HCT116 (cell line): ENCODE measurements around the gene FOXP1. TPM values are rescaled to one million over a fixed set of nuclear protein-coding genes. Genes with fewer than 3 reads are reported as not detected.

Experiments used
- ATAC-seq: fragments of 200-7000 bp; cut with Tn5 transposase; 2 replicates; pipeline ENCODE4 v1.9.1; 2020; ENCODE audit warnings: mild to moderate bottlenecking, moderate library complexity
- BruUV-seq: library from RNA; stranded (reverse); fragments of 400-500 nt; replicated peaks from 2 replicates; lab custom pipeline; 2021; lab: Mats Ljungman, UMichigan
- CTCF ChIA-PET: fragments of 300-600 bp; sonication (Branson Sonifier 250); formaldehyde crosslinking; loops from one replicate; lab custom pipeline; 2021; ENCODE audit warnings: antibody characterized with exemption; lab: Charles Lee
- POLR2A ChIA-PET: fragments of 300-600, 350-600 bp; sonication (Branson Sonifier 250); formaldehyde crosslinking; loops from one replicate; lab custom pipeline; 2021; ENCODE audit warnings: antibody characterized with exemption; lab: Charles Lee
- RAD21 ChIA-PET, 2 experiments: fragments of 300-600 bp; sonication (Branson Sonifier 250); formaldehyde crosslinking; loops; one replicate each; lab custom pipeline; 2023; ENCODE audit warnings: low total read pairs in 2 of 2; ENCODE audit not compliant: uncharacterized antibody in 2 of 2, unreplicated experiment in 2 of 2, low non-redundant PET in 1 of 2; lab: Charles Lee
- DNase-seq: peaks from one replicate; pipeline ENCODE4 v3.0.0-alpha.2; 2010; ENCODE audit warnings: low read depth, low spot score
- H2AFZ ChIP-seq: fragments of 200-600 bp; shearing (Covaris generic), sonication (generic); 2 replicates; pipeline ENCODE4 v1.6.1; 2017; ENCODE audit warnings: low read depth, mixed run types, mixed read lengths, antibody characterized with exemption, low read length; ENCODE audit not compliant: poor library complexity, severe bottlenecking
- H3K27ac ChIP-seq: 2 replicates; pipeline ENCODE4 v1.5.1; 2012; ENCODE audit warnings: low read depth, low read length
- H3K27me3 ChIP-seq: fragments of 200-600 bp; sonication (generic); 2 replicates; pipeline ENCODE4 v1.6.1; 2016; ENCODE audit warnings: mixed run types, low read length, mixed read lengths; ENCODE audit not compliant: insufficient read depth
- H3K36me3 ChIP-seq, 2 experiments: fragments of 200-500 bp in 1 of 2; fragments of 200-600 bp in 1 of 2; sonication (Bioruptor generic) in 1 of 2; sonication (generic) in 1 of 2; 2 replicates each; pipeline versions ENCODE4 v1.5.1 to v1.6.1; 2014 to 2016; ENCODE audit warnings: low read length in 2 of 2, inconsistent platforms in 1 of 2, mixed read lengths in 1 of 2, mixed run types in 1 of 2; ENCODE audit not compliant: insufficient read depth in 2 of 2, control insufficient read depth in 1 of 2
- H3K4me1 ChIP-seq, 2 experiments: fragments of 200-600 bp in 1 of 2; sonication (generic) in 1 of 2; 2 replicates each; pipeline versions ENCODE4 v1.5.1 to v1.6.1; 2012 to 2017; ENCODE audit warnings: low read length in 2 of 2, inconsistent platforms in 1 of 2, mild to moderate bottlenecking in 1 of 2, mixed read lengths in 1 of 2, mixed run types in 1 of 2, moderate library complexity in 1 of 2; ENCODE audit not compliant: insufficient read depth in 2 of 2, control insufficient read depth in 1 of 2
- H3K4me2 ChIP-seq: fragments of 200-600 bp; sonication (generic); 2 replicates; pipeline ENCODE4 v1.6.1; 2017; ENCODE audit warnings: mixed run types, low read length, mixed read lengths
- H3K4me3 ChIP-seq, 2 experiments: fragments of 200-600 bp in 1 of 2; sonication (generic) in 1 of 2; replicated peaks in 1 of 2; 2 replicates each; pipeline ENCODE4 v1.5.1; 2011 to 2016; ENCODE audit warnings: low read length in 2 of 2, control low read depth in 1 of 2, low read depth in 1 of 2, mild to moderate bottlenecking in 1 of 2, mixed read lengths in 1 of 2, mixed run types in 1 of 2
- H3K79me2 ChIP-seq: fragments of 200-600 bp; sonication (generic); 2 replicates; pipeline ENCODE4 v1.6.1; 2017; ENCODE audit warnings: mild to moderate bottlenecking, mixed run types, low read length, moderate library complexity, mixed read lengths; ENCODE audit not compliant: insufficient read depth
- H3K9ac ChIP-seq: fragments of 200-600 bp; sonication (generic); 2 replicates; pipeline ENCODE4 v1.6.1; 2016; ENCODE audit warnings: low read length, mixed read lengths
- H3K9me2 ChIP-seq: fragments of 200-600 bp; sonication (generic), shearing (Covaris generic); 2 replicates; pipeline ENCODE4 v1.6.1; 2017; ENCODE audit warnings: mixed run types, mild to moderate bottlenecking, moderate library complexity; ENCODE audit not compliant: insufficient read depth
- H3K9me3 ChIP-seq, 2 experiments: fragments of 200-500 bp in 1 of 2; fragments of 200-600 bp in 1 of 2; sonication (Bioruptor generic) in 1 of 2; sonication (generic) in 1 of 2; 2 replicates each; pipeline ENCODE4 v1.6.1; 2014 to 2017; ENCODE audit warnings: low read length in 2 of 2, mixed read lengths in 2 of 2, inconsistent platforms in 1 of 2, low read depth in 1 of 2, mild to moderate bottlenecking in 1 of 2, mixed run types in 1 of 2, moderate library complexity in 1 of 2; ENCODE audit not compliant: control insufficient read depth in 1 of 2, insufficient read depth in 1 of 2
- H4K20me1 ChIP-seq: fragments of 200-600 bp; sonication (generic), shearing (Covaris generic); 2 replicates; pipeline ENCODE4 v1.6.1; 2017; ENCODE audit warnings: mixed run types, mild to moderate bottlenecking, moderate library complexity; ENCODE audit not compliant: insufficient read depth
- ATF3 ChIP-seq: IDR thresholded peaks from 2 replicates; pipeline ENCODE4 v1.6.1; 2012
- CTCF ChIP-seq, 3 experiments: fragments of 200-600 bp in 1 of 3; sonication (generic) in 1 of 3; IDR thresholded peaks in 2 of 3; conservative IDR thresholded peaks in 1 of 3; 2 replicates each; pipeline ENCODE4 v1.5.1; 2012 to 2017; ENCODE audit warnings: low read depth in 2 of 3, low read length in 2 of 3, antibody characterized with exemption in 1 of 3, borderline replicate concordance in 1 of 3, control low read depth in 1 of 3, mild to moderate bottlenecking in 1 of 3, mixed read lengths in 1 of 3, mixed run types in 1 of 3, moderate library complexity in 1 of 3; ENCODE audit not compliant: insufficient read depth in 1 of 3
- EGR1 ChIP-seq: IDR thresholded peaks from 2 replicates; pipeline ENCODE4 v1.6.1; 2012; ENCODE audit warnings: low read depth
- ELF1 ChIP-seq: IDR thresholded peaks from 2 replicates; pipeline ENCODE4 v1.6.1; 2012; ENCODE audit warnings: low read depth, borderline replicate concordance
- EZH2phosphoT487 ChIP-seq: fragments of 200-600 bp; IDR thresholded peaks from 2 replicates; pipeline ENCODE4 v1.6.1; 2018; ENCODE audit warnings: antibody characterized with exemption, borderline replicate concordance
- FOSL1 ChIP-seq: IDR thresholded peaks from 2 replicates; pipeline ENCODE4 v1.6.1; 2012; ENCODE audit warnings: low read depth
- MAX ChIP-seq: IDR thresholded peaks from 2 replicates; pipeline ENCODE4 v1.6.1; 2012
- REST ChIP-seq: IDR thresholded peaks from 2 replicates; pipeline ENCODE4 v1.6.1; 2012; ENCODE audit warnings: low read depth
- SRF ChIP-seq: IDR thresholded peaks from 2 replicates; pipeline ENCODE4 v1.6.1; 2012; ENCODE audit warnings: low read depth
- TCF7L2 ChIP-seq: IDR thresholded peaks from 2 replicates; pipeline ENCODE4 v1.7.0; 2011; ENCODE audit warnings: borderline replicate concordance, inconsistent platforms; ENCODE audit not compliant: insufficient read depth, insufficient read length; ENCODE audit errors: extremely low read depth
- YY1 ChIP-seq: IDR thresholded peaks from 2 replicates; pipeline ENCODE4 v1.6.1; 2011; ENCODE audit warnings: low read length, low read depth, moderate library complexity, mild to moderate bottlenecking; ENCODE audit not compliant: insufficient replicate concordance; ENCODE audit errors: extremely low read depth
- ZBTB33 ChIP-seq: IDR thresholded peaks from 2 replicates; pipeline ENCODE4 v1.6.1; 2011; ENCODE audit warnings: mild to moderate bottlenecking, low read length, moderate library complexity; ENCODE audit not compliant: insufficient replicate concordance; ENCODE audit errors: extremely low read depth
- ZFX ChIP-seq: fragments of 450-650 bp; IDR thresholded peaks from 2 replicates; pipeline ENCODE4 v1.6.1; 2017
- ZNF274 ChIP-seq: fragments of 200-500 bp; sonication (Bioruptor generic); IDR thresholded peaks from 2 replicates; pipeline ENCODE4 v1.6.1; 2014; ENCODE audit warnings: mild to moderate bottlenecking, low read depth, low read length, inconsistent platforms
- intact Hi-C: fragments of 100-400 bp; cut with micrococcal nuclease; formaldehyde crosslinking; loops from 2 replicates; pipeline ENCODE4 v1.10.0; 2022
- total RNA-seq: library from RNA; stranded (reverse); gene quantifications from one replicate; pipeline ENCODE4 v1.2.1, GENCODE V29; 2021; ENCODE audit not compliant: unreplicated experiment

The FOXP1 gene
- total RNA-seq, 1 experiment from 2014 or later: 11.4 TPM

- no peaks in the 10 kb centered on the region for H4K20me1 ChIP-seq
- no peaks in the 10 kb centered on the region for H3K9me3 ChIP-seq
- H3K4me2 ChIP-seq: no peak overlapping the region
- H3K27ac ChIP-seq: no peak overlapping the region
- no peaks in the 10 kb centered on the region for H3K79me2 ChIP-seq
- H3K4me1 ChIP-seq: peaks cover 0 to 7% of the 10 kb centered on the region in 2 experiments; a peak in 1 of 4 replicates
- DNase-seq (no peak), ATAC-seq (no peak)
- no peaks in the 10 kb centered on the region for H3K9me2 ChIP-seq
- intact Hi-C loops: no loop called here
- CTCF ChIA-PET: no interaction called here
- H3K36me3 ChIP-seq: no peaks in the 10 kb centered on the region
- no TSS peak for BruUV-seq
- H2AFZ ChIP-seq: no peak overlapping the region
- TF ChIP-seq YY1: no peak
- TF ChIP-seq ATF3: no peak
- no peak for TF ChIP-seq MAX
- no peak for TF ChIP-seq SRF
- TF ChIP-seq EZH2phosphoT487: no peak
- no peak for TF ChIP-seq ZNF274
- no peak for TF ChIP-seq ZFX
- TF ChIP-seq ELF1: no peak
- no peak for TF ChIP-seq ZBTB33
- no peak for TF ChIP-seq CTCF (IDR thresholded peaks at IDR 0.05 in 2 of 3, conservative IDR thresholded peaks at IDR 0.05 in 1 of 3; ENCODE audit: borderline replicate concordance in 1 of 3, insufficient read depth in 1 of 3, low read depth in 2 of 3, low read length in 2 of 3)
- no peak for TF ChIP-seq TCF7L2
- no peak for TF ChIP-seq REST
- no peak for TF ChIP-seq FOSL1
- TF ChIP-seq EGR1: no peak
- no peak overlapping the region for H3K9ac ChIP-seq
- H3K4me3 ChIP-seq: no peak overlapping the region
- 0 out of 2 replicates have a peak, but pooled peaks cover 6% of the 10 kb centered on the region for H3K27me3 ChIP-seq
- RAD21 ChIA-PET: no interaction called here
- POLR2A ChIA-PET: no interaction called here
These were observed 13.8 kb upstream of the FOXP1 start for GRCh38 chr3:71597286-71597685.
